ENCODE results near the gene RUFY1.
"Not testable (repeated sequence)": the region's sequence is repeated elsewhere in the genome, so short reads cannot be mapped to it uniquely, and the experiment has no call there.

Gene RUFY1

DNA sequence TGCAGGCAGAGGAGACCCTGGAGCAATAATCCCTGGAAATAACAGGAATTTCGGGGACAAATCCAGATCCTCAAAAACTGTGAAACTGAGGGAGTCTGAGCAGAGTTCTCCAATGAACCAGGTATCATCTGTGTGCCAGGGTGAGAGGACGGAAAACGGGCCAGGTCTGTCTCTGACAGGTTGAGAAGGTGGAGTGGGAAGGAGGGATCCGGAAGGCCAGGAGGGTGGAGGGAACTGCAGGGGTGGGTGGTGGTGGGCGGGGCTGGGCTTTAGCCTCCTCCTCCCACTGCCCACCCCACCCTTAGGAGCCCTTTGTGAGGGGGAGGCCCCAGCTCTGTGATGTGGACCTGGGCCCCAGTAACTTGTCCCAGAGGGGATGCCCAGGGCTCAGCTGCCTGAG is 28.2 kb upstream of the RUFY1 start:
- not testable (repeated sequence) for H3K27ac Mint-ChIP-seq; H3K4me1 Mint-ChIP-seq (ENCODE audit: low read depth); H3K36me3 Mint-ChIP-seq (ENCODE audit: low read depth)

GRCh38 chr5:179526978-179527377 is 23.4 kb upstream of the RUFY1 start:
- H3K4me3 Mint-ChIP-seq, result no peak overlapping the region
- no peak for DNase-seq
- peaks cover 13% of the 10 kb centered on the region for H3K4me1 Mint-ChIP-seq (ENCODE audit: low read depth)
- H3K9me3 Mint-ChIP-seq, result peaks cover 1% of the 10 kb centered on the region
- no peak overlapping the region for H3K27ac Mint-ChIP-seq
- peaks cover 2% of the 10 kb centered on the region for H3K27me3 Mint-ChIP-seq
- no peaks in the 10 kb centered on the region for H3K36me3 Mint-ChIP-seq (ENCODE audit: low read depth)

More for the DNA sequence above, 28.2 kb upstream of the RUFY1 start:
- H3K9me3 Mint-ChIP-seq, H3K4me3 Mint-ChIP-seq, DNase-seq, H3K27me3 Mint-ChIP-seq: not testable (repeated sequence)

DNA sequence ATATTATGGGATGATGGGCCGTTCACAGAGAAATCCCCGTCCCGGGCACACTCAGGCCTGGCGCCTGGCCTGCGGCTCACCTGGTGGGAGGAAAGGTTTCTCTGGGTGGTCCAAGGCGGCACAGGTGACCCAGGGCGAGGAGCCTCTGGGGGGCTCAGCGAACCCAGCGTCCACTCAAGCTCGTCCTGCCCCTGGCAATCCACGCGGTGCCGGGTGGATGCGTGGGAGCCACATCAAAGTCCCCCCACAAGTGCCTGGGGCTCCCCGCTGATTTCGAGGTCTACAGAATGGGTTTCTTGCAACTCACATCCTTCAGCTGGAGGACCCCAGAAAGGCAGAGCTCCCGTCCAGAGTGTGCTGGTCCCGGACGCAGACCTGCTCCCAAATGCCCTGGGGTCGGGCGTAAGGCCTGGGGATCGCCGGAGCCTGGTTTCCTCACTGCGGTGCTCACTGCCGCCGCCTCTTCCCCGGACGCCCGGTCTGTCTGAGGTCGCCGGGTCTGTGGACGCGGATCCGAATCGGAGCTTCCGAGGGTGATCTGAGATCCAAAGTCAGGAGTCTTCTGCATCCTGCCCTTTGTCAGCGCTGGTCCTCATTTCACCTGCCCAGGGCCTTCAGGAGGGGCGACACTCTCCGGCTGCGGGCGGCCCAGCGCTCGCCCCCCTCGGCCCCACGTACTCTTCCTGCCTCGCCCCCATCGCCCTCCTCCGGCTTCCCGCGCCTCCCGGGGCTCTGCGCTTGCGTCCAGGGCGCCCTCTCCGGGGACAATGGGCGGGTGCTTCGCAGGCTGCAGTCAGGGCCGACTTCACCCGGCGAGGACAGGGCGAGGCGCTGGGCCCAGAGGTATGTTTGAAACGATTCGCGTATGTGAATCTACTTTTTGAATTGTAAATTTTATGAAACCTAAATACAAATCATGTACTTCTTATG is 20.0 kb upstream of the RUFY1 start:
- Mint-ChIP-seq H3K27me3 (peaks cover 2% of the 10 kb centered on the region), H3K4me1 (ENCODE audit: low read depth) (peaks cover 19% of the 10 kb centered on the region), H3K9me3 (no peaks in the 10 kb centered on the region), H3K4me3 (peak overlapping the region; percentile 67), H3K36me3 (ENCODE audit: low read depth) (no peaks in the 10 kb centered on the region), H3K27ac (no peak overlapping the region)
- peak; percentile 82 for DNase-seq

- Mint-ChIP-seq H3K36me3 (ENCODE audit: low read depth) (no peaks in the 10 kb centered on the region), H3K4me1 (ENCODE audit: low read depth) (peaks cover 19% of the 10 kb centered on the region), H3K27ac (no peak overlapping the region), H3K9me3 (no peaks in the 10 kb centered on the region), H3K4me3 (no peak overlapping the region), H3K27me3 (peaks cover 2% of the 10 kb centered on the region)
- no peak for DNase-seq
These were observed 17.3 kb upstream of the RUFY1 start for GRCh38 chr5:179533024-179533423.

- no peaks in the 10 kb centered on the region for H3K36me3 Mint-ChIP-seq (ENCODE audit: low read depth)
These were observed 16.4 kb upstream of the RUFY1 start for GRCh38 chr5:179533907-179534306.

GRCh38 chr5:179534431-179534830 is 15.9 kb upstream of the RUFY1 start:
- H3K27ac Mint-ChIP-seq, result no peak overlapping the region
- peaks cover 2% of the 10 kb centered on the region for H3K27me3 Mint-ChIP-seq
- no peaks in the 10 kb centered on the region for H3K36me3 Mint-ChIP-seq (ENCODE audit: low read depth)
- no peaks in the 10 kb centered on the region for H3K9me3 Mint-ChIP-seq
- no peak for DNase-seq
- peaks cover 19% of the 10 kb centered on the region for H3K4me1 Mint-ChIP-seq (ENCODE audit: low read depth)
- peak overlapping the region; percentile 29 for H3K4me3 Mint-ChIP-seq

More at GRCh38 chr5:179533907-179534306, 16.4 kb upstream of the RUFY1 start:
- no peaks in the 10 kb centered on the region for H3K9me3 Mint-ChIP-seq
- no peak overlapping the region for H3K4me3 Mint-ChIP-seq
- DNase-seq, result no peak
- peaks cover 2% of the 10 kb centered on the region for H3K27me3 Mint-ChIP-seq
- H3K27ac Mint-ChIP-seq, result no peak overlapping the region
- peaks cover 19% of the 10 kb centered on the region for H3K4me1 Mint-ChIP-seq (ENCODE audit: low read depth)

GRCh38 chr5:179536676-179537075 is 13.7 kb upstream of the RUFY1 start:
- Mint-ChIP-seq H3K36me3 (ENCODE audit: low read depth) (no peaks in the 10 kb centered on the region), H3K4me1 (ENCODE audit: low read depth) (peaks cover 8% of the 10 kb centered on the region)

DNA sequence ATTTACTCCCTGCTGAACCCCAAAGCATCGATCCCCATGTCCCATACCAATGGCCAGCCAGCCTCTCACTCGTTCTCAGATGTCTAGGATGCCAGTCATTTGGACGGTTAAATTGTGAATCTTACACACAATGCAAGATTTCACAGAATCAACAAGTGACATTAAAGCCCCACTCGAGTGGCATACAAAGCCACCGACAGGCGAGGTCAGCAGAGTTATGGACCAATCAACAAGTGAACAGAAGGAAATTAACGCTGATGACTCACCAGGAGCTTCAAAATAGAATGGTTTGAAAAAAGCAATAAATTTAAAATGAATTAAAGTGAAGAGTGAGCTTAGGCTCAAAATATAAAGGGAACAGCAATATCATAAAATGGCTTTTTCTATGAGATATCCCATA is 8.2 kb upstream of the RUFY1 start:
- no peaks in the 10 kb centered on the region for H3K27me3 Mint-ChIP-seq

More at GRCh38 chr5:179536676-179537075, 13.7 kb upstream of the RUFY1 start:
- DNase-seq, result no peak
- Mint-ChIP-seq H3K27ac (no peak overlapping the region), H3K9me3 (no peaks in the 10 kb centered on the region), H3K27me3 (no peaks in the 10 kb centered on the region), H3K4me3 (no peak overlapping the region)

GRCh38 chr5:179543275-179543674 is 7.1 kb upstream of the RUFY1 start:
- not testable (repeated sequence) for DNase-seq; H3K36me3 Mint-ChIP-seq (ENCODE audit: low read depth); H3K4me3 Mint-ChIP-seq; H3K9me3 Mint-ChIP-seq; H3K27me3 Mint-ChIP-seq; H3K27ac Mint-ChIP-seq
- H3K4me1 Mint-ChIP-seq (ENCODE audit: low read depth), result peaks cover 14% of the 10 kb centered on the region

More for the DNA sequence above, 8.2 kb upstream of the RUFY1 start:
- H3K27ac Mint-ChIP-seq, result no peak overlapping the region
- H3K9me3 Mint-ChIP-seq, result no peaks in the 10 kb centered on the region
- H3K36me3 Mint-ChIP-seq (ENCODE audit: low read depth), result no peaks in the 10 kb centered on the region
- H3K4me1 Mint-ChIP-seq (ENCODE audit: low read depth), result peaks cover 14% of the 10 kb centered on the region
- no peak overlapping the region for H3K4me3 Mint-ChIP-seq
- no peak for DNase-seq

DNA sequence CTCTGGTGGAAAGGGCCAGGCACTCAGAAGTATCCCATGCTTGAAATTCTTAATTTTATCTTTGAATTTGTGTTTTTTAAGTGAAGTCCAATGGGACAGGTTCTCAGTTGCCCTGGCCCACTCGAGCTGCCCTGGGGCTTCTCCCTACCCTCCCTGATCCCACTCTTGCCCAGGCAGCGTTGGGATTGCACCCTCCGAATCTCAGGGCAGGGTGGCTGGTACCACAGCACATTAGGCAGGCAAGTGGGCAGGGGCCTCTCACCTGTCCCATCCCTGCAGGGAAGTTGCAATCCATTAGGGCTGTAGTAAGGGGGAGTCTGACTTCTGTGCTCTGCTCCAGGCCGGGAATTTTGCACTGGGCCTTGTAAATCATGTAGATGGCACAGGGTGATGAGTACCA is 2.7 kb downstream of the RUFY1 start:
- H3K36me3 Mint-ChIP-seq (ENCODE audit: low read depth), result peaks cover 47% of the 10 kb centered on the region
- DNase-seq, result no peak
- H3K27me3 Mint-ChIP-seq, result no peaks in the 10 kb centered on the region
- H3K9me3 Mint-ChIP-seq, result no peaks in the 10 kb centered on the region
- peak overlapping the region; percentile 96 for H3K4me3 Mint-ChIP-seq
- no peak overlapping the region for H3K27ac Mint-ChIP-seq
- peaks cover 54% of the 10 kb centered on the region for H3K4me1 Mint-ChIP-seq (ENCODE audit: low read depth)

DNA sequence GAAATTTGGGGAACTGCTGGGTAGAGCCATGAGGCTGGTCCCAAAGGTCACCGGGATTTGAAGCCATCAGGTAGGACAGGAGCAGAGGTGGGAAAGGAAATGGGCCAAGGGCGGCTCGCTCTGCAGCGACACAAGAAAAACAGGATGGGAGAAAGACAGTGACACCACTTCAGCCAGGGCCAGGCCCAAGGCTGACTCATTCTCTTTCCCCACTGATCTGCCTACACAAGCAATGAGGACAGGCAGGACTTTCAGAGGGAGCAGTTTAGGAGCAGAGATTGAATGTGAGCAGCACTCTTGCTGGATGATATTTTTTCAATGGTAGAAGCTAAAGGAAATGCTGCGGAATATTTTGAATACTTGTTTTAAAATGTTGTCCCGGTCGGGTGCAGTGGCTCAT is 3.5 kb downstream of the RUFY1 start:
- no peaks in the 10 kb centered on the region for H3K27me3 Mint-ChIP-seq
- no peaks in the 10 kb centered on the region for H3K9me3 Mint-ChIP-seq
- peak overlapping the region; percentile 71 for H3K27ac Mint-ChIP-seq
- peaks cover 58% of the 10 kb centered on the region for H3K4me1 Mint-ChIP-seq (ENCODE audit: low read depth)
- H3K4me3 Mint-ChIP-seq, result no peak overlapping the region
- peaks cover 51% of the 10 kb centered on the region for H3K36me3 Mint-ChIP-seq (ENCODE audit: low read depth)
- DNase-seq, result no peak

DNA sequence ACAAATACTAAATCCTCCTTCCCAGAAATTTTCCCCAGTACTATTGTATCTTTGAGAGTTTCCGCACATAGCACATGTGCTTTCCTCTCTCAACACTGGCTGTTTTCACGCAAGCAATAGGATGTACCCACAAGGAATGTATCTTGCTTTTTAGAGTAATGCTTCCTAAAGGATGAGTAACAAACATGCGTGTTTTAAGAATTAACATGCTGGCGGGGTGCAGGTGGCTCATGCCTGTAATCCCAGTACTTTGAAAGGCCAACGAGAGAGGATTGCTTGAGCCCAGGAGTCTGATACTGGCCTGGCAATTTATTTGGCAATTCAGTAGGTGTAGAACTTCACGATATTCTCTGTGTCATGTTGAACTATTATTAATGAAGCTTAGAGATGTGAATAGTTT is 4.6 kb downstream of the RUFY1 start:
- Mint-ChIP-seq H3K4me1 (ENCODE audit: low read depth) (peaks cover 58% of the 10 kb centered on the region), H3K27ac (peak overlapping the region; percentile 37), H3K4me3 (no peak overlapping the region), H3K9me3 (no peaks in the 10 kb centered on the region), H3K27me3 (no peaks in the 10 kb centered on the region), H3K36me3 (ENCODE audit: low read depth) (peaks cover 60% of the 10 kb centered on the region)
- no peak for DNase-seq

GRCh38 chr5:179558261-179558799 is 8.0 kb downstream of the RUFY1 start:
- not testable (repeated sequence) for H3K27ac Mint-ChIP-seq, H3K9me3 Mint-ChIP-seq, H3K4me3 Mint-ChIP-seq, DNase-seq, H3K27me3 Mint-ChIP-seq
- Mint-ChIP-seq H3K36me3 (ENCODE audit: low read depth) (peaks cover 68% of the 10 kb centered on the region), H3K4me1 (ENCODE audit: low read depth) (peaks cover 40% of the 10 kb centered on the region)

DNA sequence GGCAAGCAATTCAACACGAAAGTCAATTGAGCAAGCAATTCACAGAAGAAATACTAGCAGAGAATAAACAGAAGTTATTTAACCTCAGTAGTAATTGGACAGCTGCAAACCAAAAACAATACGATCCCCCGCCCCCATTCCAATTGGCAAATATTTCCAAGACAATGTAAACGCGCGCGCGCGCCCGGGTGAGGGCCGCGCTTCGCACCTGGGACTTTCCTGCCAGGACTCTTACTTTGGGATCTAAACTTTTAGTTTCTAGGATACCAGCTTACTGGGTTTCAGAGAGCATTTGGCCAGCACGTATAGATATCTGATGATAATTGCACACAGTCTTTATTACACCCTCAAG is 8.6 kb downstream of the RUFY1 start:
- Mint-ChIP-seq H3K4me1 (ENCODE audit: low read depth) (peaks cover 34% of the 10 kb centered on the region), H3K4me3 (peak overlapping the region; percentile 78), H3K36me3 (ENCODE audit: low read depth) (peaks cover 70% of the 10 kb centered on the region), H3K27ac (peak overlapping the region; percentile 58), H3K9me3 (no peaks in the 10 kb centered on the region), H3K27me3 (no peaks in the 10 kb centered on the region)
- no peak for DNase-seq
